KOPT-K1 (cell line): ENCODE measurements around the gene ENTPD6.
A peak's percentile ranks its signal among the peaks of the same experiment; 100 is the strongest.
"Not testable (repeated sequence)": the region's sequence is repeated elsewhere in the genome, so short reads cannot be mapped to it uniquely, and the experiment has no call there.

ENCODE experiments used
- H3K27ac ChIP-seq: fragments of 200-600 bp; sonication (generic); 2 replicates; pipeline ENCODE4 v1.5.1; 2016; ENCODE audit warnings: antibody characterized with exemption, mild to moderate bottlenecking, low read depth, low read length; ENCODE audit not compliant: poor library complexity, severe bottlenecking
- H3K36me3 ChIP-seq: fragments of 200-600 bp; sonication (generic); 2 replicates; pipeline ENCODE4 v1.5.1; 2017; ENCODE audit warnings: antibody characterized with exemption, mild to moderate bottlenecking, low read length, moderate library complexity; ENCODE audit not compliant: insufficient read depth
- H3K9me3 ChIP-seq: fragments of 200-600 bp; sonication (generic); 2 replicates; pipeline ENCODE4 v1.5.1; 2017; ENCODE audit warnings: antibody characterized with exemption, low read length, mild to moderate bottlenecking; ENCODE audit not compliant: insufficient read depth, poor library complexity, severe bottlenecking

ENTPD6 gene

DNA sequence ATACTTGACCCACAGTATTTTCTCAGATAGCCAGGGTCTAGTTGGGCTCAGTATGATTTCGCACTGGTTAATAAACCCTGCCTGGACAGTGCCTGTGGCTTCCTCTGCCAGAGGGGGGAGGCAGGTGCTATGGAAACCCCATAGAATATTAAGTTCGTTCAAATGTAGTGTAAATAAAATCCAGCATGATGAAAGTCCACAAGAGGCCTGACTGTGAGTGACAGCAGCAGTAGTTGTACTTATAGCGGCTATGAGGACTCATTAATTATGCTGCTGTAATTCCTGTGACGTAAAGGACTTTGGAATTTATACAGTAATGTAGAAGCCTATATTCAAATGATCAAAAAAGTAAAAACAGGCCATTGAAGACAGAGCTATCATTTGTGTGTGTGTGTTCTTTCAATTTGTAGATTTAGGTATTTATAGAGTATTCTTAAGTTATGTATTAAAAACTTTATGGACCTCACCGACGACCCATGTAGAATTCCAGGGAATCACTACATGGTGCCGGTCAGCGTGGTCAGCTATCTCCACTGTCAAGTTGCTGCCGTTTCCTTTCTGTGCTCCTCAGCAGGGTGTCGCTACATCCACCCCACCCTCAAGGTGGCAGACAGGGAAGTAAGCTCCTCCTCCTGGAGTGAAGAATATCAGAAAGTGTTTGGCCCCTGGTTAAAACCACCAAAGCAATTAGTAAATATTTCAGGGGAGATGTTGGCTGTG lies 62.4 kb downstream of the ENTPD6 start:
- Histone ChIP-seq H3K9me3 (no peaks in the 10 kb centered on the region), H3K36me3 (peaks cover 14% of the 10 kb centered on the region), H3K27ac (peak overlapping the region; percentile 8)

DNA sequence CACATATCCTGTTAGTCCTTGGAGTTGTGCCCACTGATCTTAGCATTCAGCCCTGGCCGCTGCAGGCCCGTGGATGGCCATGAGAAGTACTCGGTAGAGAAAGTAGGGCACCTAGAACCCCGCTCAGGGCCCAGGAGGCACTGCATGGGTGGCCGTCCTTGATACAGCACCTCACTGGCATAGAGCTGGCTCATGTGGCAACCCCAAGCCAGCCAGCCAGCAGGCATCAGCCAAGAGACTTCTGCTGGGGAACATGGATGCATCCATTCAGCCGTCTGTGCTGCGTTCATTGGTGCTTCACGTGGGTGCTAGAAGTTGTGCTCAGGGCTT lies 62.9 kb downstream of the ENTPD6 start:
- no peaks in the 10 kb centered on the region for H3K9me3 ChIP-seq
- H3K27ac ChIP-seq: peak overlapping the region; percentile 47
- H3K36me3 ChIP-seq: peaks cover 14% of the 10 kb centered on the region

DNA sequence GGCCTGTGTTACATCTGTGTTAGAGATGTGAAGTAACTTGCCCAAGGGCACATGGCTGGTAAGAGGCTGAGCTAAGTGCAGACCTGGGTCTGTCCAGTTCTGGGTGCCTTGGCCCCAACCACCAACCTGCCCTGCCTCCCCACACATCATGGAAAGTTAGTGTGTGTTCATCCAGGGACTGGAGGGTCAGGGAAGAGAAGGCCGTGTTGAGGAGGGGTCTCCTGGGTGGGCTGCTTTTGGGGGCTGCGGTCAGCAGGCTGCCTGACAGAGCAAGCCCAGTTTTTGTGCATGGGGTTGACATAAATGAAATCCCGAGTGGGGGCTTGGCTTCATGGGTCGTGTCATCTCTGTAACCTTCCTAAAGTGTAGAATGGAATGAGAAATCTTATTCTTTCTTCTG lies 63.3 kb downstream of the ENTPD6 start:
- Histone ChIP-seq H3K9me3 (no peaks in the 10 kb centered on the region), H3K36me3 (peaks cover 14% of the 10 kb centered on the region), H3K27ac (peak overlapping the region; percentile 47)

DNA sequence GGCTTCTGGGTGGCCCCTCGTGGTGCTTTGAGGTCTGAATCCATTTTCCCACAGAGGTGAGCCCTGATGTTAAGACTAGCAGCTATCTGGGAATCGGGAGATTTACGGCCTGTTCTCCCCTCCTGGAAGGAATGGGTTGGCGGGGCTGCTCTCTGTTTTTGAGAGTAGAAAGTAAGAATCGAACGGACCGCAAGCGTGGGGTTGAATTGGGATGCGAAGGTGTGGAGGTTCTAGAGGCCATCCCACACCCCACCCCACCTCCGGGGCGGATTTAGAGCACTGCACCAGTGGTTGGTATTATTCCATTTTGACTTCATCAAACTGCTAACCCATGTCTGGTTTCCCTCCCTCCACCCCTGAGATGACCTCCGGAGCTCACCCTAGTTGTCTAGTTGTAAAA lies 63.8 kb downstream of the ENTPD6 start:
- Histone ChIP-seq H3K27ac (peak overlapping the region; percentile 47), H3K36me3 (peaks cover 14% of the 10 kb centered on the region)

DNA sequence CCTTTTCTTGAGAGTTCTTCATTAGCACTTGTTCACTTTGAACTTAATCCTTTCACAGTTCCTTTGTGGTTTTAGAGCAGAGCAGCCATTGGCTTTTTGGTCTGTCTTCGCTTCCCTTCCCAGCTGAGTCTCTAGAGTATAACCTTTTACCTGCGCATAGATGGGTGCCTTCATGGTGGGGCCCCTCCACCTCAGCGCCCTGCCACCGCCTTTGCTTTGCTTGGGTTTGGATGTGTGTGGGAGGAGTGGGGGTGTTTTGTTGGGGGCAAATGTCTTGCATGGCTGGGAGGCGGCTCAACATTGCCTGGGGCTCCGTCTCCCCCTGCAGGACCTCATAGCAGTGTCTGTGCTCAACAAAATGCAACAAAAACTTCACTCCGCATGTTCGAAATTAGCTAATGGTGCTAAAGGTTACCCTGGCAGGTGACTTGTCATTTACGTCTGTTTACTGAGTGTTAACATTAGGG lies 64.3 kb downstream of the ENTPD6 start:
- peaks cover 14% of the 10 kb centered on the region for H3K36me3 ChIP-seq

More for the DNA sequence above, 63.8 kb downstream of the ENTPD6 start:
- no peaks in the 10 kb centered on the region for H3K9me3 ChIP-seq

DNA sequence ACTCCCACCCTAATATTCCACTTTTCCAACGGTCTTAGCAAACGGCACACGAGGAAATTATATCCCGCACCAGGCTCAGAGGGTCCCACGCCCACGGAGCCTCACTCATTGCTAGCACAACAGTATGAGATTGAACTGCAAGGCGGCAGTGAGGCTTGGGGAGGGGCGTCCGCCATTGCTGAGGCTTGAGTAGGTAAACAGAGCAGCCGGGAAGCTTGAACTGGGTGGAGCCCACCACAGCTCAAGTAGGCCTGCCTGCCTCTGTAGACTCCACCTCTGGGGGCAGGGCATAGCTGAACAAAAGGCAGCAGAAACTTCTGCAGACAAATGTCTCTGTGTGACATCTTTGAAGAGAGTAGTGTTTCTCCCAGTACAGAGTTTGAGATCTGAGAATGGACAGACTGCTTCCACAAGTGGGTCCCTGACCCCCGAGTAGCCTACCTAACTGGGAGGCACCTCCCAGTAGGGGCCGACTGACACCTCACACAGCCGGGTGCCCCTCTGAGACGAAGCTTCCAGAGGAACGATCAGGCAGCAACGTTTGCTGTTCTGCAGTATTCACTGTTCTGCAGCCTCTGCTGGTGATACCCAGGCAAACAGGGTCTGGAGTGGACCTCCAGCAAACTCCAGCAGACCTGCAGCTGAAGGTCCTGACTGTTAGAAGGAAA lies 65.4 kb downstream of the ENTPD6 start:
- not testable (repeated sequence) for H3K9me3 ChIP-seq, H3K36me3 ChIP-seq
- H3K27ac ChIP-seq: peak overlapping the region; percentile 10

More for the DNA sequence above, 64.3 kb downstream of the ENTPD6 start:
- peak overlapping the region; percentile 47 for H3K27ac ChIP-seq
- no peaks in the 10 kb centered on the region for H3K9me3 ChIP-seq

DNA sequence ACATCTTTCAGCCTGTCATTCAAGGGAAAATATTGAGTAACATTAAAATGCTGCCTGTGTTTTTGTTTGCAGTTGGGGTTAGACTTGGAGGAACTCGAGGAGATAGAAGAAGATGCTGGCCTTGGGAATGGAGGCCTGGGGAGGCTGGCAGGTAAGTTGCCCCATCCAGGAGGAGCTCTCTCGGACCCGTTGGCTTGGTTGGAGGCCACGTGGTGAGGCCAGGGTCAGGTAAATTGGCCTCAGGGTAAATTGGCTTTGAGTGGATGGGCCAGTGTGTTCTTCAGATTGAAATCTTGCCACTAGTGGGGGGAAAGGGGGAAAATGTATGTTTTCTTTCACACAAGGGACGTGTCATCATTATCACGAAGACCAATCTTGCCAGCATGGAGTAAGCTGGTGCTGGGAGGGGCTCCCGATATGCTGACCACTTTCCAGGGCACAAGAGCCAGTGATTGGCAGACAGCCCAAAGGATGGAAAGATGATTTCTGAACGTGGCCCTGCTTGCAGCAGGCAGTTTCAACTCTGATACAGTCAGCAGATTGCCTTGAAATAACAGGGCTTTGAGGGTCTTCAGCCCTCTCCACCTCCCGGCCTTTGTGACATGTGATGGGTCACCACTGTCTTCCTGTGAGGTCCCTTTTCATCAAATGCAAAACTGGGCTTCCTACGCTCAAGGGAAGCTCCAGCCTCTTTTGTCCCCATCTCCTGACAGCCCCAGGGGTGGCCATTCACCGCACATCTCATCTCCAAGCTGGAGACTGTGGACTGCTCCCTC lies 73.7 kb downstream of the ENTPD6 start:
- no peak overlapping the region for H3K27ac ChIP-seq
- H3K9me3 ChIP-seq: no peaks in the 10 kb centered on the region
- H3K36me3 ChIP-seq: peaks cover 52% of the 10 kb centered on the region

DNA sequence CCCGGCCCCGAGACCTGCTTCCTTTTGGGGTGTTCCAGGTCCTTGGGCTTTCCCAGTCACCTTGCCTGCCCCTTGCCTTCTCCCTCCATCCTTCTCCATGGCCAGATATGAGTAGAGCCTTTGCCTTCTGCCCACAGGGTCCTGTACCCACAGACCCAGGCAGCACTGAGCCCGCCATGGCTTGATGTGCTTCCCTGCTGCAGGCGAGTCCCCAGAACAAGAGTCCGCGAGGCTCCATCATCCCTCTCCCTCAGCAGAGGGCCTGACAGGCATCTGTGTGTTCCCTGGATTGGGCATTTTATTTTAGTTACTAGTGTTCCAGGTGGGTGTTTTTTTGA lies 74.3 kb downstream of the ENTPD6 start:
- no peak overlapping the region for H3K27ac ChIP-seq
- no peaks in the 10 kb centered on the region for H3K9me3 ChIP-seq
- peaks cover 57% of the 10 kb centered on the region for H3K36me3 ChIP-seq

DNA sequence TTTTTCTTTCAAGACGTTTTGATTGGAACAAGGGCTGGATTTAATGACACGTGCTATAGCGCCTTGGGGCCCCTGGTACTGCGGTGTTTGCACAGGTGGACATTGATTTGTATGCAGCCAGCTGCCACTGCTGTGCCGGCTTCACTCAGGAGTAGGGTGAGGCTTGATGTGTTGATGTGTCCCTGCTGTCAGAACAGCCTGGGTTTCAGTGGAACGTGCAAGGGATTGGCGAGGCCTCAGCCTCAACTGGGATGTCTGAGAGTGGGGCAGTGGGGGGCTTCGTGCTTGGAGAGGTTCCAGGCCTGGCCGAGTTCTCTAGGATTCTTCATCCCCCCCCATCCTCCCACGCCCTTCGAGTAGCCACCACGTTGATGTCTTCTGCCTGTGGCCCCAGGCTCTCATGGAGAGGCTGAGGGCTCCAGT lies 75.3 kb downstream of the ENTPD6 start:
- H3K36me3 ChIP-seq: peaks cover 67% of the 10 kb centered on the region

DNA sequence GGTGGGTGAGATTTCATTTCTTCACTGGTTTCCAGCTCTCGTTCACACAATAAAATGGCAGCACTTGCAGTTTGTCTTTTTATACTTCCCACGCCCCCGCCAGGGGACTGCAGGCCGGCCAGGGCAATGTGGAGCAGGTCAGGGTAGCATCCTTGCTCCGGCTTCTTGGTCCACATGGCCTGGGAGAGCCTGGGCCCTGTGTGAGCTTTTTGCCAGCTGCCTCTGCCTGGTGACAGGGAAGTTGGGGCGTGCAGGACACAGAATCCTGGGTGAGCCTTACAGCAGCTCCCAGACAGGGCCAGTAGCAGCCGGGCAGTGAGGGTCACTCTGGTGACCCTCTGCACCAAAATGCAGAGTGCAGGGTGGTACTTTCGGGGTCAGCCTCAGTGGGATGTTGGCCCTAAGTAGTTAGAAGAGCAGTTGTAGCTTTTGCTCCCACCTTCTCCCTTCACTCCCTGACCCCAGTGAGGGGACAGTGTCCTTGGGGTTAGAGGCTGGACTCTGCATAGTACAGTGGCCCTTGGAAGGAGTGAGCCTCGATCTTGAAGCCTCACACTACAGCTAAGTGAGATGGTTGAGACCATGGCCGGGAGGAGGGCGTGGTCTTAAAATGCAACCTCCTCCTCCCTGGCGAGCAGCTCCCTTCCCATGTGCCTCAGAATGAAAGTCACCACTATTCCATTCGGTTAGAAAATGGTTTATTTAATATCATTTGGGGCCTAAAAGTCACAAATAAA lies 76.1 kb downstream of the ENTPD6 start:
- Histone ChIP-seq H3K9me3 (no peaks in the 10 kb centered on the region), H3K36me3 (peaks cover 75% of the 10 kb centered on the region), H3K27ac (no peak overlapping the region)

More for the DNA sequence above, 75.3 kb downstream of the ENTPD6 start:
- no peak overlapping the region for H3K27ac ChIP-seq
- H3K9me3 ChIP-seq: no peaks in the 10 kb centered on the region

DNA sequence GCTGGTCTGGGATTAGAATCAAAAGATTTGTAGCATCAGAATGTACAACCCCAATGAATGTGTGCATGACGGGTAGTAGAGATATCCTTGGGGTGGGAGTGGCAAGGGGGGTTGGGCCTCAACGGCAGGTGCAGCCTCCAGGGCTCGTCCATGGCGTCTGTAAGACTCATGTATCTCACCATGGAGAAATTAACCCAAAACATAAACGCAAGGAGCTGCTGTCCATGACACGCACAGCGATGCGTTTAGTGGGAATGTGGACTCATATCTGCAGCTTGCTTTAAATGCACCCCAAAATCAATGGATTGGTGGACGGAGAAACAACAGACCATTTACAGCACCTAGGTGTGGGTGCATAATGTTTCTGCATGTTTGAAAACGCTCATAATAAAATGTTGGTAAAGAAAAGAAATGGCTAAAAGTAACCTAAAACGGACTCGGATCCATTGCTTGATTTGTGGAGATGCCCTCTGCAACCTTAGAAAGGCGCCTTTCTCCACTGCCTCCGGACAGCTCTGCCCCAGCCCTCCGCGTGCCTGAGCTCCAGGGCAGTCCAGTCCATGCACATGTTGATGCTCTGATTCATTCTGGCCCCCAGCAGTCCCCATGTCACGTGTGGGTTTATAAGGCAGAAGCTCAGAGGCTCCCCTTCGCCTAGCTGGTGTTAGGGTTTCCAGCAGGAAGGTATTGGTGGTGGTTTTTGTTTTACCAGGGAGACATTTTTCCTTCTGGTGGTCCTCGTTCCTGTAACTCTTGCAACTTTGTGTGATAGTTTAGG lies 76.9 kb downstream of the ENTPD6 start:
- Histone ChIP-seq H3K27ac (no peak overlapping the region), H3K36me3 (peaks cover 82% of the 10 kb centered on the region), H3K9me3 (no peaks in the 10 kb centered on the region)

DNA sequence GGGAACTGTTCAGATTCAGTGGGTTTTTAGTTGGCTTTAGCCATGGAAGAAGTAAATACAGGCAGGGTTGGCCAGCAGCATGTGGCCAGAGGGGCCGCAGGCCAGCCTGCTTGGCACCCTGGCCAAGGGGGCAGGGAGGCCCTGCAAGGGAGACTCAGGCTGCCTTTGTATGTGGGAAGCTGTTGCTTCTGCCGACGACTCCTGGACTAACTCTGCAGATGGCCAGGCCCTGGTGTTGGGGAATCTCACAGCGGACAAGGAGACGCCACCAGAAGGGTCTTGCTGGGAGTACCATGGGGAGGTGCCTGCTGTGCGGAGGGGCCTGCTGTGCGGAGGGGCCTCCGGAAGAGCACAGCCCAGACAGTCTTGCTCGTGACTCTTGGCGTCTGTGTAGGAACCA lies 77.5 kb downstream of the ENTPD6 start:
- H3K27ac ChIP-seq: no peak overlapping the region
- no peaks in the 10 kb centered on the region for H3K9me3 ChIP-seq
- peaks cover 89% of the 10 kb centered on the region for H3K36me3 ChIP-seq

DNA sequence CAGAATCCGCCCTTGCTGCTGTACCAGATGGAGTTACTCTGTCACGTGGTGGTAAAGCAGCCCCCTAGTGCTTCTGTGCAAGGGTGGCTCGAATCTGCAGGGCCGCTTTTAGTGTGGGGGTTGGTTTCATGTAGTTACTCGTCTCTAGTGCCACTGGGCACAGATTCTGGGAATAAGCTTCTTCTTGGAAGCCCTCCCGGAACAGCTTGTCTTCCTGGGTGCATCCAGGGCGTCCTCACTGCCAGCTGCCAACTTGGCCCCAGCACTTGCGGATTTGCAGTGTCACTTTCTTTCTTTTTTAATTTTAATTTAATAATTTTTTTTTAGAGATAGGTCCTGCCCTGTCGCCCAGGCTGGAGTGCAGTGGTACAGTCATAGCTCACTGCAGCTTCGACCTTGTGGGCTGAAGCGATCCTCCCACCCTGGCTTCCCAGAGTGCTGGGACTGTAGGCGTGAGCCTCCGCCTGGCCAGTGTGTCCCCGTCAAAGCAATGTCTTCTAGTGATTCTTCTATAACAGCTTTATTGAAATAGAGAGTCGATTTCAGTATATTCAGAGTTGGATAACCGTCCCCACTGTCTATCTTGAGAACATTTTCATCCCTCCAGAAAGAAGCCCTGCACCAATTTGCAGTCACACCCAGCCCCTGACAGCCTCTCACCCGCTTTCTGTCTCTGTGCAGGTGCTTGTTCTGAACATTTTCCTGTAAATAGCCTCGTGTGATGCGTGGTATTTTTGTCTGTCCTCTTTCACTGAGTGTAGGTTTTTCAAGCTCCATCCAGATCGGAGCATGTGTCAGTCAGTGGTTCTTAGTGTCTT lies 78.2 kb downstream of the ENTPD6 start:
- no peak overlapping the region for H3K27ac ChIP-seq
- H3K36me3 ChIP-seq: peaks cover 96% of the 10 kb centered on the region
- no peaks in the 10 kb centered on the region for H3K9me3 ChIP-seq

DNA sequence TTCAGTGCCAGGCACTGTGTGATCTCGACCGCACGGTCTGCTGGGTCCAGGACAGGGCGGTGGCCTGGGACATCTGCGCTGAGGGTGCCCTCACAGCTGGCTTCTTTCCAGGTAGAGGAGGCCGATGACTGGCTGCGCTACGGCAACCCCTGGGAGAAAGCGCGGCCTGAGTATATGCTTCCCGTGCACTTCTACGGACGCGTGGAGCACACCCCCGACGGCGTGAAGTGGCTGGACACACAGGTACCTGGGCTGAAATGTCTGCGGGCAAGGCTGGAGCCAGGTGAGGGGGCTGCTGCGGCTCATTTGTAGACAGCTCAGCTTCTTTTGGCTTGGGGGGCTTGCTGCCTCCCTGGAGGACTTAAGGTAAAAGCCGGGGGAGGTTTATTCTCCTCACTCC lies 79.0 kb downstream of the ENTPD6 start:
- Histone ChIP-seq H3K9me3 (no peaks in the 10 kb centered on the region), H3K36me3 (peaks cover 95% of the 10 kb centered on the region), H3K27ac (no peak overlapping the region)
